HEK293T (cell line): ENCODE data around the gene GFRA3.

ENCODE experiments used
- ARNT ChIP-seq: fragments of 450-650 bp; IDR thresholded peaks from 2 replicates; pipeline ENCODE4 v1.6.1; 2017; ENCODE audit warnings: mild to moderate bottlenecking
- BHLHE40 ChIP-seq: fragments of 450-650 bp; IDR thresholded peaks from 2 replicates; pipeline ENCODE4 v1.6.1; 2016; ENCODE audit warnings: mild to moderate bottlenecking, moderate library complexity, borderline replicate concordance
- ELF4 ChIP-seq: fragments of 450-650 bp; IDR thresholded peaks from 2 replicates; pipeline ENCODE4 v1.6.1; 2017; ENCODE audit warnings: antibody characterized with exemption
- FOXA1 ChIP-seq: fragments of 450-650 bp; IDR thresholded peaks from 2 replicates; pipeline ENCODE4 v1.6.1; 2016; ENCODE audit warnings: mild to moderate bottlenecking
- FOXK2 ChIP-seq: fragments of 450-650 bp; IDR thresholded peaks from 2 replicates; pipeline ENCODE4 v1.6.1; 2016; ENCODE audit warnings: mild to moderate bottlenecking
- FOXM1 ChIP-seq: fragments of 450-650 bp; IDR thresholded peaks from 2 replicates; pipeline ENCODE4 v1.6.1; 2017; ENCODE audit warnings: mild to moderate bottlenecking, borderline replicate concordance
- HDGF ChIP-seq: fragments of 450-650 bp; IDR thresholded peaks from 2 replicates; pipeline ENCODE4 v1.6.1; 2017; ENCODE audit warnings: antibody characterized with exemption, borderline replicate concordance
- L3MBTL2 ChIP-seq: fragments of 450-650 bp; conservative IDR thresholded peaks from 2 replicates; pipeline ENCODE4 v1.6.1; 2016; ENCODE audit warnings: mild to moderate bottlenecking
- LEF1 ChIP-seq: fragments of 450-650 bp; IDR thresholded peaks from 2 replicates; pipeline ENCODE4 v1.6.1; 2017; ENCODE audit warnings: mild to moderate bottlenecking, borderline replicate concordance
- PKNOX1 ChIP-seq: fragments of 450-650 bp; IDR thresholded peaks from 2 replicates; pipeline ENCODE4 v1.6.1; 2016
- SP1 ChIP-seq: fragments of 450-650 bp; IDR thresholded peaks from 2 replicates; pipeline ENCODE4 v1.6.1; 2017
- SUZ12 ChIP-seq: fragments of 450-650 bp; IDR thresholded peaks from 2 replicates; pipeline ENCODE4 v1.6.1; 2016; ENCODE audit warnings: mild to moderate bottlenecking
- TARDBP ChIP-seq: fragments of 450-650 bp; IDR thresholded peaks from 2 replicates; pipeline ENCODE4 v1.6.1; 2016
- ZNF384 ChIP-seq: fragments of 450-650 bp; IDR thresholded peaks from 2 replicates; pipeline ENCODE4 v1.6.1; 2016

DNA sequence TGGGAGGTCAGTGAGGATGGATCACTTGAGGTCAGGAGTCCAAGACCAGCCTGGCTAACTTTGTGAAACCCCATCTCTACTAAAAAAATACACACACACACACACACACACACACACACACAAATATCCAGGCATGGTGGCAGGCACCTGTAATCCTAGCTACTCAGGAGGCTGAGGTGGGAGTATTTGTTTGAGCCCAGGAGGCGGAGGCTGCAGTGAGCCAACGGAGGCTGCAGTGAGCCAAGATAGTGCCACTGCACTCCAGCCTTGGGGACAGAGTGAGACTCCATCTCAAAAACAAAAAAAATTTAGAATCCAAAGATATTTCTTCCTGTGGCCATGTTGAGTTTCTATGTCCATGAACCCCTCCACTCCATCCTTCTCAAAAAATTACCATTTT lies 39.8 kb downstream of the GFRA3 start:
- TF ChIP-seq BHLHE40, result no peak
- TF ChIP-seq LEF1, result no peak
- no peak for TF ChIP-seq ELF4
- no peak for TF ChIP-seq FOXA1
- no peak for TF ChIP-seq ARNT
- TF ChIP-seq SUZ12, result no peak
- TF ChIP-seq SP1, result no peak
- TF ChIP-seq FOXK2, result no peak
- no peak for TF ChIP-seq PKNOX1
- no peak for TF ChIP-seq FOXM1
- no peak for TF ChIP-seq TARDBP
- no peak for TF ChIP-seq ZNF384
- TF ChIP-seq HDGF, result no peak
- TF ChIP-seq L3MBTL2, result no peak
